Omental fat pad (tissue), 4 donors: Measurements from ENCODE around the gene CENPX. TPM values are rescaled to one million over a fixed set of nuclear protein-coding genes. Genes with fewer than 3 reads are reported as not detected.

Source experiments
- ATAC-seq: fragments of 150-250 bp; one replicate; pipeline ENCODE4 v1.9.1; 2016; ENCODE audit warnings: mild to moderate bottlenecking, moderate library complexity; ENCODE audit not compliant: low FRiP score
- DNase-seq: peaks from one replicate; pipeline ENCODE4 v3.0.0-alpha.2; 2019; ENCODE audit warnings: low spot score
- total RNA-seq, 4 donors: library from RNA; depleted of rRNA; stranded (reverse); fragments of >200 nt; gene quantifications; one replicate each; pipeline ENCODE4 v1.1.0, GENCODE V29; 2016
- TF ChIP-seq, protein P1 (sequence below), 3 donors: fragments of 450-650 bp; IDR thresholded peaks; one replicate each; pipeline ENCODE4 v1.5.1; 2016 to 2017; ENCODE audit warnings: antibody characterized with exemption in 3 of 3, mild to moderate bottlenecking in 3 of 3, moderate library complexity in 2 of 3

Gene CENPX
- total RNA-seq, 4 donors from 2014 or later: 41.1 to 77.2 (median 59.8) TPM

DNA sequence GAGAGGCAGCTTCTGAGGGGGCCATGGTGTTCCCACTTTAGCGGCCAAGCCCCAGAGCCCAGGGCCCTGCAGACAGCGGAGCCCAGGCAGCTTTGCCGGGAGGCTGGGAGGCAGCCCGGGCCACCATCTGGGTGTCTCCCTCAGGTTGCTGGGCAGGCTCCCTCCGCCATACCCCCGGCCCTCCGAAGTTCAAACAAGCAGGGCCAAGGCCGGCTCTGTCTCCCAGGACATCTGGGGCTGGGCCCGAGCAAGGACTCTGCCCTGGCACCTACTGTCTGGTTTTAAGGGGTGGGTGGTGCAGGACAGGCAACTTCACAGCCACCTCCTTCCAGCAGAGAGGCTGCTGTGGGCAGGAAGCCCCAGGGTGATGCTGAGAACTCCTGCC, 40.3 kb upstream of the CENPX start:
- ATAC-seq (no peak), DNase-seq (no peak)
- TF ChIP-seq, protein P1, sequence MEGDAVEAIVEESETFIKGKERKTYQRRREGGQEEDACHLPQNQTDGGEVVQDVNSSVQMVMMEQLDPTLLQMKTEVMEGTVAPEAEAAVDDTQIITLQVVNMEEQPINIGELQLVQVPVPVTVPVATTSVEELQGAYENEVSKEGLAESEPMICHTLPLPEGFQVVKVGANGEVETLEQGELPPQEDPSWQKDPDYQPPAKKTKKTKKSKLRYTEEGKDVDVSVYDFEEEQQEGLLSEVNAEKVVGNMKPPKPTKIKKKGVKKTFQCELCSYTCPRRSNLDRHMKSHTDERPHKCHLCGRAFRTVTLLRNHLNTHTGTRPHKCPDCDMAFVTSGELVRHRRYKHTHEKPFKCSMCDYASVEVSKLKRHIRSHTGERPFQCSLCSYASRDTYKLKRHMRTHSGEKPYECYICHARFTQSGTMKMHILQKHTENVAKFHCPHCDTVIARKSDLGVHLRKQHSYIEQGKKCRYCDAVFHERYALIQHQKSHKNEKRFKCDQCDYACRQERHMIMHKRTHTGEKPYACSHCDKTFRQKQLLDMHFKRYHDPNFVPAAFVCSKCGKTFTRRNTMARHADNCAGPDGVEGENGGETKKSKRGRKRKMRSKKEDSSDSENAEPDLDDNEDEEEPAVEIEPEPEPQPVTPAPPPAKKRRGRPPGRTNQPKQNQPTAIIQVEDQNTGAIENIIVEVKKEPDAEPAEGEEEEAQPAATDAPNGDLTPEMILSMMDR (IDR thresholded peaks at IDR 0.05): no peak

DNA sequence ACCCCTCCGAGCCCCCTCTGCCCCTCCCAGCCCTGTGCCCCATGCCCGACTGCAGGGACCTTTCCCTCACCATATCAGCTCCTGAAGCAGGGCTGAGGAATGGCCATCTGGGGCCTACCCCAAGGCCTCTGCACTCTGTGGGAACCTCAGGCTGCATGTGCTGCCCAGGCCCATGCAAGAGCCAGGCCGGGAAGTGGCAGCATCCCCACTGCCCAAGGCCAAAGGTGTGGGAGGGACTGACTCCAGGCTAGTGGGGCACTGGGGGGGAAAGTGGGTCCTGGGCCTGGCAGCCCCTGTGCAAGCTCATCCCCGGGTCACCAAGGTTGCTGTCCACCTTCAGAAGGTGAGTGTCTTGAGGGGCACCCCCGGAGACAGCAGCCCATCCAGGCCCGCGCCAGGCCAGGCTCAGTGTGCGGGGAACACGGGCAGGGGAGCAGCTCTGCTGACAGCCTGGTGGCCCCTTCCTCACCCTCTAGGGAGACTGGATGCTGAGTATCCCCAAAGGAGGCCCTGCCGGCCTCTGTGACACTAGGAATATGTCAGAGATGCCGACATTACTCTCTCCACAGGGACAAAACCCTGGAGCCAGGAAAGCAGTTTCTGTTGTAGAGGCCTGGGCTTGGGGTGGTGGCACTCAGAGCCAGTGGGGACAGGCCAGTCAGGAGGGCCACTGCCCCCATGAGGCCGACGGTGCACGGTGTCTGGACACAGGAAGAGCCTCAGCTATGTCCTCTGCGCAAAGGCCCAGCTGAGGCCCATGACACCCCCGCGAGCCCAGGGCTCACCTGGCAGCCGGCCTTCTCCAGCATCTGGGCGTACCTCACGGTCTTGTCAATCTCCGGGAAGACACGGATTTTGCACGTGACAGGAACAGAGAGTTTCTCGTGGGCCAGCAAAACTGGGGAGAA, 39.7 kb upstream of the CENPX start:
- ATAC-seq: no peak
- DNase-seq: no peak
- TF ChIP-seq, protein P1 (IDR thresholded peaks at IDR 0.05): no peak

DNA sequence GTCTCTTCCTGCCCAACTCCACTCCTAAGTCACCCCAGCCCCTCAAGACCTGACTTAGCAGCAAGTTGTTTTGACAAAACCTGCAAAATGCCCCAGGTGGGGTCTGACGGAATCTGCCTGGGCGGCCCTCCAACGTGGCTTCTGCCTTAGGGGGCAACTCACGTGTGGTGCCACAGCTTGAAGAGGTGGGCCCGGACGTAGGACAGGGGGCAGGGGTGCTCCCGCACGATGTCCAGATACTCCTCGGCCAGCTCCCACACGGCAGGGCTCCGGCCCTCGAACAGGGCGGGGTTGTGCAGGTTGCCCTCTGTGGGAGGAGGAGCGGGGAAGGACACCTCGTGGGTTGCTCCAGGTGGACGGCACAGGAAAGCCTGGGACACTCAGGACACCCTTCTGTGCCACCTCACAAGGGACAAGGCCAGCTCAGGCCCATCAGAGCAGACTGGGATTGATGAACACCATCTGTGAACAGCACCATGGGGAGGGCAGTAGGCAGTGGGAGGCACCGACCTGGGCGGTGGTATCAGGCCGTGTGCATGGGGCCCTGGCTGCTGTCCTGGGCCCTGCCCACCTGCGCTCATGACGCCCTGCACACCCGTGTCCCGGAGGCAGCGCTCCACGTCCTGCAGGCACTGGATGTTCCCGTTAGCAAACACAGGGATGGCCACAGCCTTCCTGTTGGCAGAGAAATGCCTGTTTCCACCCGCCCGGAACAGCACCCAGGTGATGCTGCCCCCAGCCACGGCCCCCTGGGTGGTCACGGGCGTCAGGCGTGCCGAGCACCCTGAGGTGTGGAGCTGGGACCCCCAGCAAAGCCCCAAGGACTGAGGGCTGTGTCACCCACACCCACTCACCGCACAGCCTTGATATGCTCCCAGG, 38.6 kb upstream of the CENPX start:
- DNase-seq: no peak
- TF ChIP-seq, protein P1 (IDR thresholded peaks at IDR 0.05): no peak
- no peak for ATAC-seq

DNA sequence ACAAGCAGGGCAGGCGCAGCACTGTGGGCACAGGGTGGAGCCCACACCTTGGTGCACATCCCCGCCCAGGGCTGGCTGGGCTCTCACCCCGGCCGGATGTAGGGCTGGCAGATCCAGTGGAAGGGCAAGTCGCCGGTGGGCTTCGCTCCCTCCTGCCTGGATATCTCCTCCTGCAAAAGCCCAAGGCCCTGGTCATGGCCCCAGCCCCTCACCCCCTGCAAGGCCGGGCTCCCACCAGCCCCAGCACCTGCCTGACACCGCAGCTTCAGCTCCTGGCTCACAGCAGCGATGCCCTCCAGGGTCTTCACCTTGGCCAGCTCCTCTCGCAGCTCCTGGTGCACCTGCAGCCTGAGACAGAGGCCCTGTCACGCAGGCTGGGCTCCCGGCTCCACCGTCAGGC, 37.9 kb upstream of the CENPX start:
- TF ChIP-seq, protein P1 (IDR thresholded peaks at IDR 0.05): no peak
- ATAC-seq (no peak), DNase-seq (no peak)

DNA sequence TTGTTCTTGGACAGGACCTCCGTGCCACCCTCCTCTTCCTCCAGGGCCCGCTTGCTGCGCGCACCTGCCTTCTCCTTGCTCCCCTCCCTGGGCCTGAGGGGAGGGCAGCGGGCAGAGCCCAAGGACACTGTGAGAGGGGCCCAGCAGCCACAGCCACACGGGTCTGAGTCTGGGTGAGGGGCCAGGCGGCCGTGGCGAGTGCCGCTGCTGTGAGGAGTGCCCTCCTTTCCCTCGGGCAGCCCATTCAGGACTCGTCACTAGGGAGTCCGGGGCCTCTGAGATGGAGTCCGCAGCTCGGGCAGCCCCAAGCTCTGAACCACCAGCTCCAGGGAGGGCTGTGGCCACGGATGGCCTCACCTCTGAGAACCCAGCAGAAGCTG, 37.3 kb upstream of the CENPX start:
- no peak for ATAC-seq
- TF ChIP-seq, protein P1 (IDR thresholded peaks at IDR 0.05): no peak

DNA sequence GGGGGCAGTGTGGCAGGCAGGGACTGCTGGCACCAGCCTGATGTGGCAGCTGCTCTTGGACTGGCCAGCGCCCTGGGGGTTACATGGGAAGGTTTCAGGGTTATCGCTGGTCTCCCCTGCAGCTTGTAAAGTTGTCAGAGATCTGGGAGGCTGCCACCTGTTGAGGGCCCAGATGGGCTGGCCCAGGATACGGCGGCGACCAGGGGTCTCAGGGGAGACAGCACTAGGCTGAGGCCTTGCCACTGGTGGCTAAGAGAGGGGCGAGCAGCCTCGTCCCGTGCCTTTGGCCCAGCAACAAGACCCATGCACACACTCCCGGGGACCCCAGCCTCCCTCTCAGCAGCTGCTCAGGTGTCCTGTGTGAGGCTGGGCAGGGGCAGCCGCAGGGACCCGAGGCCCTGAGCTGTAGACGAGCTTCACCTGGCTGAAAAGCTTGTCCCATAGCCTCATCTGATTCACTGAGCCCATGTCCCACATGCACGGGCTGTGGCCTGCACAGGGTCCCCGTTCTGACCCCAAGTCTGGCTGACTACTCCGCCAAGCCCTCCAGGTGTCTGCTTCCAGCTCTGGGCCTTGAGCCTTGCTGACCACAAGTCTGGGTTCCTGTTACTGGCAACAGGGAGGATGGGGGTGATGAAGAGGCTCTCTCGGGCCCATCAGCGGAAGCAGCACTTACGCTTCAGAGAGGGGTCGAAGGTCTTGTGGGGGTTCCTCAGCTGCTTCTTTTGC, 36.8 kb upstream of the CENPX start:
- TF ChIP-seq, protein P1 (IDR thresholded peaks at IDR 0.05): no peak
- DNase-seq: no peak
- no peak for ATAC-seq

More for the DNA sequence above, 37.3 kb upstream of the CENPX start:
- no peak for DNase-seq
